ENCODE data around the gene ARHGAP15. TPM values are rescaled to one million over a fixed set of nuclear protein-coding genes. Genes with fewer than 3 reads are reported as not detected.

ARHGAP15 gene
- total RNA-seq, 1 experiment from 2014 or later: 0.42 TPM

DNA sequence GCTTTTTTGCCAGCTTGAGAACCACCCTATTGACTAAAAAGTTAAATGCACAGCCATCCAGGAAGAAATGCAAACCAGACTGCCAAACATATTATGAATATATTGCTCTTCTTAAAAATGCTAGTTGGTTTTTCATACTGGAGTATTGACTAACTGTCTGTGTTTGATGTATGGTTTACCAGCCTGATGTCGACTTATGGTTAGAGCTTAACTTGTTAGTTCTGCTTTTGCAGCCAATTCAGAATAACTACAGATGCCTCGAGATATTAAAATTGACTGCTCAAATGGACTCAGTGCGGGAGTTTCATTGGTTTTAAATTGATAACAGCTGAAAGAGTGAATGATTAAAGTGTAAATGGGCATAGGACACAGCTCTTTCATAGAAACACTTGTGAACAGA is 369.8 kb downstream of the ARHGAP15 start:
- ChIA-PET CTCF (interaction anchor here (2.2 kb wide), 1 partner anchor 13 kb away, joined by 8 read pairs; no protein-coding TSS in a partner anchor), RAD21 (ENCODE audit: low non-redundant PET in 1 of 2, low total read pairs in 2 of 2, uncharacterized antibody in 2 of 2, unreplicated experiment in 2 of 2) (no interaction called here), POLR2A (interaction anchor here (0.5 kb wide), 1 partner anchor 1132 kb away, joined by 3 read pairs; no protein-coding TSS in a partner anchor)
- H3K4me2 ChIP-seq (ENCODE audit: low read length): no peak overlapping the region
- no peak overlapping the region for H2AFZ ChIP-seq (ENCODE audit: low read depth, low read length, poor library complexity, severe bottlenecking)
- no peak for ATAC-seq
- H3K27me3 ChIP-seq (ENCODE audit: insufficient read depth, low read length): no peaks in the 10 kb centered on the region
- no peak overlapping the region for H3K4me3 ChIP-seq (replicated peaks in 1 of 2; ENCODE audit: low read depth in 1 of 2, low read length in 2 of 2)
- no peaks in the 10 kb centered on the region for H3K36me3 ChIP-seq (ENCODE audit: control insufficient read depth in 1 of 2, insufficient read depth in 2 of 2, low read length in 2 of 2)
- no peak overlapping the region for H3K9ac ChIP-seq (ENCODE audit: low read length)
- H3K27ac ChIP-seq (ENCODE audit: low read depth, low read length): no peak overlapping the region
- peaks cover 3% of the 10 kb centered on the region; the same call in 1 of the 2 replicates for H3K9me2 ChIP-seq (ENCODE audit: insufficient read depth)
- no peaks in the 10 kb centered on the region for H3K79me2 ChIP-seq (ENCODE audit: insufficient read depth, low read length)
- intact Hi-C loops (cut with micrococcal nuclease): no loop called here
- TF ChIP-seq FOSL1 (IDR thresholded peaks at IDR 0.05; ENCODE audit: low read depth) (no peak), POLR2AphosphoS5 (IDR thresholded peaks at IDR 0.05; ENCODE audit: low read depth, low read length) (no peak), SP1 (IDR thresholded peaks at IDR 0.05; ENCODE audit: low read depth) (no peak), YY1 (IDR thresholded peaks at IDR 0.05; ENCODE audit: extremely low read depth, insufficient replicate concordance, low read depth, low read length) (no peak), EGR1 (IDR thresholded peaks at IDR 0.05; ENCODE audit: low read depth) (no peak), JUND (IDR thresholded peaks at IDR 0.05) (no peak), ZFX (IDR thresholded peaks at IDR 0.05) (no peak), MAX (IDR thresholded peaks at IDR 0.05) (no peak), ZBTB33 (IDR thresholded peaks at IDR 0.05; ENCODE audit: extremely low read depth, insufficient replicate concordance, low read length) (no peak), EZH2 (IDR thresholded peaks at IDR 0.05) (no peak), ZNF274 (IDR thresholded peaks at IDR 0.05; ENCODE audit: low read depth, low read length) (no peak)
- TF ChIP-seq, protein P1, sequence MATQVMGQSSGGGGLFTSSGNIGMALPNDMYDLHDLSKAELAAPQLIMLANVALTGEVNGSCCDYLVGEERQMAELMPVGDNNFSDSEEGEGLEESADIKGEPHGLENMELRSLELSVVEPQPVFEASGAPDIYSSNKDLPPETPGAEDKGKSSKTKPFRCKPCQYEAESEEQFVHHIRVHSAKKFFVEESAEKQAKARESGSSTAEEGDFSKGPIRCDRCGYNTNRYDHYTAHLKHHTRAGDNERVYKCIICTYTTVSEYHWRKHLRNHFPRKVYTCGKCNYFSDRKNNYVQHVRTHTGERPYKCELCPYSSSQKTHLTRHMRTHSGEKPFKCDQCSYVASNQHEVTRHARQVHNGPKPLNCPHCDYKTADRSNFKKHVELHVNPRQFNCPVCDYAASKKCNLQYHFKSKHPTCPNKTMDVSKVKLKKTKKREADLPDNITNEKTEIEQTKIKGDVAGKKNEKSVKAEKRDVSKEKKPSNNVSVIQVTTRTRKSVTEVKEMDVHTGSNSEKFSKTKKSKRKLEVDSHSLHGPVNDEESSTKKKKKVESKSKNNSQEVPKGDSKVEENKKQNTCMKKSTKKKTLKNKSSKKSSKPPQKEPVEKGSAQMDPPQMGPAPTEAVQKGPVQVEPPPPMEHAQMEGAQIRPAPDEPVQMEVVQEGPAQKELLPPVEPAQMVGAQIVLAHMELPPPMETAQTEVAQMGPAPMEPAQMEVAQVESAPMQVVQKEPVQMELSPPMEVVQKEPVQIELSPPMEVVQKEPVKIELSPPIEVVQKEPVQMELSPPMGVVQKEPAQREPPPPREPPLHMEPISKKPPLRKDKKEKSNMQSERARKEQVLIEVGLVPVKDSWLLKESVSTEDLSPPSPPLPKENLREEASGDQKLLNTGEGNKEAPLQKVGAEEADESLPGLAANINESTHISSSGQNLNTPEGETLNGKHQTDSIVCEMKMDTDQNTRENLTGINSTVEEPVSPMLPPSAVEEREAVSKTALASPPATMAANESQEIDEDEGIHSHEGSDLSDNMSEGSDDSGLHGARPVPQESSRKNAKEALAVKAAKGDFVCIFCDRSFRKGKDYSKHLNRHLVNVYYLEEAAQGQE (IDR thresholded peaks at IDR 0.05; ENCODE audit: low read depth): no peak
- no peak for DNase-seq (ENCODE audit: low read depth, low spot score)
- no peaks in the 10 kb centered on the region for H4K20me1 ChIP-seq (ENCODE audit: insufficient read depth)
- no peaks in the 10 kb centered on the region for H3K4me1 ChIP-seq (ENCODE audit: control insufficient read depth in 1 of 2, insufficient read depth in 2 of 2, low read length in 2 of 2)
- no TSS peak for BruUV-seq (replicated peaks)
- H3K9me3 ChIP-seq (ENCODE audit: control insufficient read depth in 1 of 2, insufficient read depth in 1 of 2, low read depth in 1 of 2, low read length in 2 of 2): no peaks in the 10 kb centered on the region
